ENCODE measurements around the gene LTBP3. TPM values are rescaled to one million over a fixed set of nuclear protein-coding genes. Genes with fewer than 3 reads are reported as not detected.

LTBP3 gene
- total and polyA plus RNA-seq, 2 of the 4 experiments (the other 2 are of a cell fraction), result 6.6 to 145 TPM

GRCh38 chr11:65576232-65576866 lies 18.2 kb upstream of the LTBP3 start:
- ATAC-seq (ENCODE audit: low read depth) (no peak), DNase-seq (no peak)
- H2BK20ac ChIP-seq (ENCODE audit: low read depth, low read length), result no peak overlapping the region
- peak overlapping the region; percentile 99 for H2AK9ac ChIP-seq (replicated peaks; ENCODE audit: low read depth, low read length, poor library complexity)
- peak overlapping the region; percentile 52 for H2BK120ac ChIP-seq (ENCODE audit: low read depth, low read length)
- CTCF ChIA-PET, result no interaction called here
- H2BK15ac ChIP-seq (ENCODE audit: low read depth, low read length), result peak overlapping the region; percentile 86; the same call in 2 of the 3 replicates
- peak overlapping the region; percentile 86 for H2AFZ ChIP-seq (replicated peaks; ENCODE audit: low read length, poor library complexity)
- H3K27me3 ChIP-seq (ENCODE audit: control insufficient read depth, insufficient read depth, low read length), result no peaks in the 10 kb centered on the region
- H4K5ac ChIP-seq (ENCODE audit: low read depth, low read length), result no peak overlapping the region; the same call in 1 of the 2 replicates
- dilution Hi-C loops (cut with HindIII; ENCODE audit: low sequenced_read_pairs, unreplicated experiment) (no loop called here), in situ Hi-C loops (cut with MboI; ENCODE audit: low sequenced_read_pairs) (no loop called here), intact Hi-C loops (cut with micrococcal nuclease) (loop anchor here (2.0 kb wide), 1 partner anchor 14 kb away; no protein-coding TSS in a partner anchor)
- H3K36me3 ChIP-seq (ENCODE audit: control insufficient read depth, insufficient read depth, low read length), result peaks cover 21% of the 10 kb centered on the region; the same call in 1 of the 2 replicates
- 13% methylated on average over 13 of the region's 26 CpGs; no CpG with 5 or more reads in 1 of the 2 experiments for WGBS, 2 experiments (ENCODE audit: extremely low coverage in 2 of 2, insufficient read length in 1 of 2)
- BruUV-seq (replicated peaks), result no TSS peak
- H3K18ac ChIP-seq (ENCODE audit: low read depth, low read length), result peak overlapping the region; percentile 16; the same call in 1 of the 2 replicates
- peak overlapping the region; percentile 69 for H3K4me2 ChIP-seq (ENCODE audit: low read depth, low read length)
- peak overlapping the region; percentile 75 for H3K4ac ChIP-seq (ENCODE audit: low read depth, low read length)
- peak overlapping the region; percentile 98 for H2AK5ac ChIP-seq (ENCODE audit: low read depth, low read length)
- H4K8ac ChIP-seq (ENCODE audit: low read depth in 2 of 2, low read length in 2 of 2), result peak overlapping the region; percentile 74 to 76; a peak in 3 of 4 replicates
- H4K91ac ChIP-seq (ENCODE audit: insufficient read depth, low read depth, low read length), result peak overlapping the region; percentile 83
- H3K23ac ChIP-seq (ENCODE audit: low read depth, low read length), result peak overlapping the region; percentile 81
- H2BK5ac ChIP-seq (ENCODE audit: low read depth, low read length, poor library complexity, severe bottlenecking), result peak overlapping the region; percentile 69
- H3K9ac ChIP-seq (ENCODE audit: low read depth, low read length), result peak overlapping the region; percentile 38
- peak overlapping the region; percentile 54 for H3K56ac ChIP-seq (ENCODE audit: extremely low read depth, insufficient read depth, low read length)
- H3K14ac ChIP-seq (replicated peaks; ENCODE audit: low read depth, low read length), result peak overlapping the region; percentile 70
- POLR2A ChIA-PET (ENCODE audit: unreplicated experiment), result no interaction called here
- peaks cover 33% of the 10 kb centered on the region for H3K4me1 ChIP-seq (ENCODE audit: control insufficient read depth, insufficient read depth, low read length)
- peaks cover 31% of the 10 kb centered on the region for H4K20me1 ChIP-seq (ENCODE audit: insufficient read depth, low read length)
- TF ChIP-seq POLR2A (IDR thresholded peaks at IDR 0.05; ENCODE audit: low read depth, low read length), result peak; percentile 23; the same call in 1 of the 2 replicates
- no peak for TF ChIP-seq CTCF (conservative IDR thresholded peaks at IDR 0.05; ENCODE audit: low read depth, low read length)
- no peak for TF ChIP-seq CHD1 (IDR thresholded peaks at IDR 0.05; ENCODE audit: low read depth, low read length)
- H3K9me1 ChIP-seq (ENCODE audit: insufficient read depth, low read length), result peaks cover 8% of the 10 kb centered on the region
- peak overlapping the region; percentile 72 for H3K27ac ChIP-seq (ENCODE audit: insufficient read depth, low read length)
- peak overlapping the region; percentile 85 for H3K4me3 ChIP-seq (ENCODE audit: insufficient read depth, low read depth, low read length)
- H3K9me3 ChIP-seq (ENCODE audit: control insufficient read depth, insufficient read depth, low read length), result no peaks in the 10 kb centered on the region
- peaks cover 24 to 63% of the 10 kb centered on the region in 2 experiments for H3K79me1 ChIP-seq (ENCODE audit: low read depth in 1 of 2, low read length in 2 of 2)

All from IMR-90 (cell line).